Muscle of leg (tissue), 11 donors: Measurements from ENCODE around the gene SPDYE6. TPM values are rescaled to one million over a fixed set of nuclear protein-coding genes. Genes with fewer than 3 reads are reported as not detected.
"Not testable (repeated sequence)": the region's sequence is repeated elsewhere in the genome, so short reads cannot be mapped to it uniquely, and the experiment has no call there.

Experiments used
- DNase-seq: peaks from one replicate; pipeline ENCODE4 v3.0.0; 2013
- H3K27ac ChIP-seq: one replicate; pipeline ENCODE4 v1.5.1; 2013; ENCODE audit warnings: mild to moderate bottlenecking, low read length, control low read depth
- H3K27me3 ChIP-seq: one replicate; pipeline ENCODE4 v1.6.1; 2013; ENCODE audit warnings: low read length; ENCODE audit not compliant: control insufficient read depth, insufficient read depth
- H3K36me3 ChIP-seq: one replicate; pipeline ENCODE4 v1.6.1; 2013; ENCODE audit warnings: low read length; ENCODE audit not compliant: control insufficient read depth, insufficient read depth
- H3K4me1 ChIP-seq: one replicate; pipeline ENCODE4 v1.6.1; 2013; ENCODE audit warnings: low read length; ENCODE audit not compliant: control insufficient read depth, insufficient read depth
- H3K4me3 ChIP-seq: one replicate; pipeline ENCODE4 v1.5.1; 2013; ENCODE audit warnings: low read length, control low read depth
- H3K9me3 ChIP-seq: replicated peaks from 2 replicates; pipeline ENCODE4 v1.6.1; 2013; ENCODE audit warnings: low read depth, low read length; ENCODE audit not compliant: control insufficient read depth
- WGBS: methylation state at CpG from one replicate; pipeline ENCODE4 v1.1.5; 2013; ENCODE audit warnings: missing lambda C conversion rate; ENCODE audit not compliant: insufficient coverage; 5-methylcytosine and 5-hydroxymethylcytosine counted together
- polyA plus RNA-seq, 8 donors: library from polyadenylated mRNA; unstranded; fragments of 120-200 nt; gene quantifications; one replicate each; pipeline versions ENCODE4 v1.2.1 to v1.2.3, GENCODE V29; 2013; ENCODE audit warnings: inconsistent platforms in 1 of 8, low replicate concordance in 1 of 8; ENCODE audit not compliant: insufficient read length in 8 of 8, insufficient read depth in 1 of 8
- total RNA-seq: library from RNA; stranded (reverse); fragments of 120-200 nt; gene quantifications from one replicate; pipeline ENCODE4 v1.2.4, GENCODE V29; 2013

SPDYE6 gene
- total and polyA plus RNA-seq, 9 donors: 0.85 to 4.9 (median 2.4) TPM; not detected in 1

DNA sequence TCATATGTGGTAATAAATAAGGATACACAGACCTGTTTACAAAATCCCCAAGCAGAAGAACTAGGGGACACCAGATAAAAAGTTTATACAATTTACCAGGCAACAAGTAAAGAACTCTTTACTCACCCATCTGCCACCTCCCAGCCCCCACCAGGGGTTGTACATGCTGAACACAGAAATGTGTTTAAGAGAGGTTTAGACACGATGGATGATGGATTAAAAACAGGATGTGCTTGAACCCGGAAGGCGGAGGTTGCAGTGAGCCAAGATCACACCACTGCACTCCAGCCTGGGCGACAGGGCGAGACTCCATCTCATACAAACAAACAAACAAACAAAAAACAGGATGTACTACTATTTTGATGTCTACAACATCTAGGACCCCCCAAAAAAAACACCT is 27.4 kb downstream of the SPDYE6 start:
- WGBS: no CpG with 5 or more reads among the region's 5 CpGs
- H3K36me3 ChIP-seq, H3K4me1 ChIP-seq, DNase-seq, H3K27ac ChIP-seq, H3K27me3 ChIP-seq, H3K9me3 ChIP-seq, H3K4me3 ChIP-seq: not testable (repeated sequence)

DNA sequence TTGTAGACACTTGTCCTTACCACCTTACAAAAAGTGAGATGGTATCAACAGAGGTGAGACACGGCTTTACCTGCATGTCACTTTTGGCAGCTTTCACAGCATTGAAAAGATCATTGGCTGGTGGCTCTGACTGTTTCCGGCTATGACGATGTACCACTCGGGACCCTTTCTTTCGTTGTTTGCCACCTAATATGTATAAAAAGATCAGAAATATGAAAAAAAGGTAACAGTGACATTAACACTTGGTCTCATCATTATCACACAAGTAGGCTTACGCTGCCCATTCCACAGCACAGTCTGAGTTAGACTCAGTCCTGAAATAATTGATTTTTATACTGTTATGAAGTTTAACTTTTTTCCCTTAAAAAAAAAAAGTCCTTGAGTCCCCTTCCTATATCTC is 29.1 kb downstream of the SPDYE6 start:
- not testable (repeated sequence) for DNase-seq, H3K27ac ChIP-seq, H3K4me1 ChIP-seq, H3K4me3 ChIP-seq, H3K27me3 ChIP-seq, H3K36me3 ChIP-seq, H3K9me3 ChIP-seq
- WGBS: 88% methylated on average over 1 of the region's 6 CpGs

DNA sequence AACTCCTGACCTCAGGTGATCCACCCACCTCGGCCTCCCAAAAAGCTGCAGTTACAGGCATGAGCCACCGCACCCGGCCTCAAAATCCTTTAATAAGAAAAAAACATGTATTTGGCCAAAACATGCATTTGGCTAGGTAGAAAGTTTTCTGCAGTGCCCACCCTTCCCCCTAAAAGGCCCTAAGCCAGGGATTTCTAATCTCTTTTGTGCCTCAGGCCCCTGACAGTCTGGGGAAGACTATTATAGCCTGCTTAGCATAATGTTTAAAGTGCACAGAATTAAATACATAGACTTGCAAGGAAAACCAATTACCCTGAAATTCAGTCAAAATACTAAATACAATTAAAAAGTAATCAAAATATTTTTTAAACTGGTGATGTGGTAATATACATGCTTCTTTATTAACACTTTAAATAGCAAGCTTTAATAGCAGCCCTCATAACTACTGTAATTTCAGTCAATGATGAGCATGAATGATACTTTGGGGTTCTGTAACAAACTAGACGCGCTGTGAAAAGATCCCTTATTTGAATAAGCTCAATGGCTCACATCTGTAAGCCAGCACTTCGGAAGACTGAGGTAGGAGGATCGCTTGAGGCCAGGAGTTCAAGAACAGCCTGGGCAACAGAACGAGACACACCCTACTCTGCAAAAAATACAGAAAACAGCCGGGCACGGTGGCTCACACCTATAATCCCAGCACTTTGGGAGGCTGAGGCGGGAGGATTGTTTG is 29.9 kb downstream of the SPDYE6 start:
- no peak for DNase-seq
- peaks cover 2% of the 10 kb centered on the region for H3K4me1 ChIP-seq
- no peak overlapping the region for H3K27ac ChIP-seq
- no peaks in the 10 kb centered on the region for H3K9me3 ChIP-seq
- no peaks in the 10 kb centered on the region for H3K27me3 ChIP-seq
- 87% methylated on average over 4 of the region's 11 CpGs for WGBS
- peaks cover 5% of the 10 kb centered on the region for H3K36me3 ChIP-seq
- H3K4me3 ChIP-seq: no peak overlapping the region

DNA sequence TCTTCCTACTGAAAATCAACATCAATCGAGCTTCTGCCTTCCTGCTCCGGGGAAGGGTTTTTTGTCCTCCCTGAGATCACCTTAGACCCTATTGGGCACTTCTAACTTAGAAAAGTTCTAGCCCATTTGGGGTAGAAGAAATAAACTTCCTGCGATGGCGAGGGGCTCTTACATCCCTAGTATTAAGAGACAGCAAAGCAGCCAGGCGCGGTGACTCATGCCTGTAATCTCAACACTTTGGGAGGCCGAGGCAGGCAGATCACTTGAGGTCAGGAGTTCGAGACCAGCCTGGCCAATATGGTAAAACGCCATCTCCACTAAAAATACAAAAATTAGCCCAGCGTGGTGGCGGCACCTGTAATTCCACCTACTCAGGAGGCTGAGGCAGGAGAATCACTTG is 31.1 kb downstream of the SPDYE6 start:
- not testable (repeated sequence) for H3K4me1 ChIP-seq, DNase-seq, H3K27me3 ChIP-seq, H3K4me3 ChIP-seq, H3K9me3 ChIP-seq, H3K27ac ChIP-seq
- WGBS: 100% methylated on average over 3 of the region's 11 CpGs
- peaks cover 13% of the 10 kb centered on the region for H3K36me3 ChIP-seq

DNA sequence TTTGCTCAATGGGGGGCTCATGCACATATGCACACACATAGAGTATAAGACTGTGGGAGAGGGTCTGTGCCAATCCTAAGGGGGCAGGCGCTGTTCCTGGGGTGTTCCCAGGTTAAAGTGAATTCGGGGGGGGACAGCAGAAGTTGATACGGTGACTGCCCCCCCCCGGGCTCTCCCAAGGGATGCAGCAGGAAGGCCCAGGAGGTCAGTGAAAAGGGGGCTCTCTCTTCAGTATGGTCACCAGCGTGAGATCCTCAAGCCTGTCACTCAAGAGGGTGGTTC is 32.4 kb downstream of the SPDYE6 start:
- H3K36me3 ChIP-seq: peaks cover 17% of the 10 kb centered on the region
- 84% methylated on average over 5 of the region's 5 CpGs for WGBS
- no peak for DNase-seq
- no peak overlapping the region for H3K27ac ChIP-seq
- H3K27me3 ChIP-seq: no peaks in the 10 kb centered on the region
- peaks cover 7% of the 10 kb centered on the region for H3K4me1 ChIP-seq
- H3K4me3 ChIP-seq: no peak overlapping the region
- H3K9me3 ChIP-seq: no peaks in the 10 kb centered on the region

DNA sequence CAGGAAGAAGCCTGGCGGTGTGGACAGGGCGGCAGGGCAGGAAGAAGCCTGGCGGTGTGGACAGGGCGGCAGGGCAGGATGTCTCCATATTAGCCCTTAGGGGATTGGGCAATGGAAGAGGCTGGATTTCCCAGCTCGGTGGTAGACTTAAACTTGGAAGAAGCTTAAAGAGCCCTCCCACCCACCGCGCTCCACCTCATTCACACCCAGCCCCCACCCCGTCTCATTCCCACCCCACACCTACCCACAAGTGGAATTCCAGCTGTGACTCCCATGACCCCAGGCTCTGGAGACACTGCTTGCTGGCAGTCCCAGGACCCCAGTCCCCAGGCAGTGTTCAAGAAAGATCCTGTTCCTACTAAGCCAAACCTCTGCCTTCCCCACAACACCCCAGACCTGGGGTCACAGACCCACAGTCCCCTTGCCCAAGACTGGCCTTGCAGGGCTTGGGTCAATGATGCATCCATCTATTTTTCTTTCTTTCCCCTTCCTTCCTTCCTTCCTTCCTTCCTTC is 34.0 kb downstream of the SPDYE6 start:
- H3K9me3 ChIP-seq: no peaks in the 10 kb centered on the region
- H3K4me1 ChIP-seq: peaks cover 7% of the 10 kb centered on the region
- DNase-seq: no peak
- H3K27ac ChIP-seq: no peak overlapping the region
- H3K27me3 ChIP-seq: no peaks in the 10 kb centered on the region
- WGBS: 63% methylated on average over 2 of the region's 8 CpGs
- peaks cover 26% of the 10 kb centered on the region for H3K36me3 ChIP-seq
- no peak overlapping the region for H3K4me3 ChIP-seq

DNA sequence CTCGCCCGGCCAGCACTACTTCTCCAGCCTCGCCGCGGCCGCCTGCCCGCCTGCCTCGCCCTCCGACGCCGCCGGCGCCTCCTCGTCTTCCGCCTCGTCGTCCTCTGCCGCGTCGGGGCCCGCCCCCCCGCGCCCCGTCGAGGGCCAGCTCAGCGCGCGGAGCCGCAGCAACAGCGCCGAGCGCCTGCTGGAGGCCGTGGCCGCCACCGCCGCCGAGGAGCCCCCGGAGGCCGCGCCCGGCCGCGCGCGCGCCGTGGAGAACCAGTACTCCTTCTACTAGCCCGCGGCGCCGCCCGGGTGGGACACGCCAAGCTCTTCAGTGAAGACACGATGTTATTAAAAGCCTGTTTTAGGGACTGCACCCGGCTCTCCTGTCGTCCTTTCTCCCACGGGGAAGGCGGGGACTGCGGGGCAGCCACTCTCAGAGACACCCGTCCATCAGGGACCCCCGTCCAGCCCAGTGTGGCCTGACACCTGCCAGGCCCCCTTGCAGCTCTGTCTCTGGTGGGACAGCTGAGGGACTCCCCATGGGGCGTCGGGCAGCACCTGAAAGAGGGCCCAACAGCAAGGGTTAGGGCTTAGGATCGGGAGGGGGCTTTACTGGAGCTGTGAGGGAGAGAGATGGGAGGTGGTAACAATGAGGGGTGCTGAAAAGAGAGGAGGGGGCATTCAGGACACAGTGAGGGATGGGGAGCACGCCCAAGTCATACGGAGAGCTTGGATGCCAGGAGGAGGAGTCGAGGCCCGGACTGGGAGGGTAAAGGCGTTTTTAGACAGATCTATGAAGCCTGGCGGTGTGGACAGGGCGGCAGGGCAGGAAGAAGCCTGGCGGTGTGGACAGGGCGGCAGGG is 34.7 kb downstream of the SPDYE6 start:
- no peak overlapping the region for H3K4me3 ChIP-seq
- peak; percentile 36 for DNase-seq
- no peaks in the 10 kb centered on the region for H3K27me3 ChIP-seq
- peaks cover 27% of the 10 kb centered on the region for H3K36me3 ChIP-seq
- no peaks in the 10 kb centered on the region for H3K9me3 ChIP-seq
- WGBS: 21% methylated on average over 72 of the region's 73 CpGs
- no peak overlapping the region for H3K27ac ChIP-seq
- H3K4me1 ChIP-seq: peaks cover 7% of the 10 kb centered on the region

DNA sequence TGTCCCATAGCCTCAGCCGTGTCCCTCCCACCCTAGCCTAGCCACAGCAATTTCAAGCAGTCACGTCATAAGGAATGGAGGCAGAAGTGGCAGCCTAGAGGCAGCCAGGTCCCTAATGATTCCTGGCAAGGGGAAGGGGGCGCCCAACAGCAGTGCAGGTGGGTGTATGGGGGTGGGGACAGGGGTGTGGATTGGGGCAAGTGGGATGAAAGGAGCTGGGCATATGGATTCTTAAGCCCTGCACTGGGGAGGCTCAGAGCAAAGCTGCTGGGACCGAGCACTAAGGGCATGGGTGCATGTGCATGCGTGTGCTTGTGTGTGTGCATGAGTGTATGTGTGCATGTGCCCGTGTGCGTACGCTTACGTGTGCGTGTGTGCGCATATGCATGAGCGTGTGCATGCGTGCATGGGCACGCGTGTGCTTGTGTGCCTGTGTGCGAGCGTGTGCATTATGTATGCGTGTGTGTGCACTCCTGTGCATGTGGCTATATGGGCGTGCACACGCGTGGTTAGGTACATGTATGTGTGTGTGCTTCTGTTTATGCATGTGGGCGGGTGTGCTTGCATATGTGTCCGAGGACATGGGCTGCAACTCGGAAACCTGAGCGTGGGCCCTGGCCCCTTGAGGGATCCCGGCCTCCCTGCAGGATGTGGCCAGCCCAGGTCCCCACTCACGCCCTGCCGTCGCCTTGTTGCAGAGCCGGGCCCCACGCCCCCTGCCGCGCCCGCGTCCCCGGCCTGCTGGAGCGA is 35.5 kb downstream of the SPDYE6 start:
- Histone ChIP-seq H3K9me3 (no peaks in the 10 kb centered on the region), H3K4me1 (peaks cover 7% of the 10 kb centered on the region), H3K36me3 (peaks cover 27% of the 10 kb centered on the region), H3K4me3 (no peak overlapping the region), H3K27ac (no peak overlapping the region), H3K27me3 (no peaks in the 10 kb centered on the region)
- DNase-seq: no peak
- WGBS: 64% methylated on average over 36 of the region's 37 CpGs

DNA sequence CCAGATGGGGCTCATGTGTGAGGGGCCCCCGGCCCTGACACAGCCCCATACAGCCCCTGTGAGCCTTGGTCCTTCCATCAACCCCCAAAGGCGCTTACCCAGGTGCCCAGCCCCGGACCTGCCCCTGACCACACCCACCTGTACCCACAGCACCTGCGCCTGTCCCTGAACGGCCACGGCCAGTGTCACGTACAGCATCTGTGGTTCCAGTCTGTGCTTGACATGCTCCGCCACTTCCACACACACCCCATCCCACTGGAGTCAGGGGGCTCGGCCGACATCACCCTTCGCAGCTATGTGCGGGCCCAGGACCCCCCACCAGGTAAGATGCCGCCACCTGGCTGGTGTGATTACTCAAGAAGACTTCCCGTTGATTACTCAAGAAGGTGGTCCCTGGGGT is 36.1 kb downstream of the SPDYE6 start:
- Histone ChIP-seq H3K9me3 (no peaks in the 10 kb centered on the region), H3K27me3 (no peaks in the 10 kb centered on the region), H3K27ac (no peak overlapping the region), H3K4me3 (no peak overlapping the region), H3K4me1 (peaks cover 7% of the 10 kb centered on the region), H3K36me3 (peaks cover 27% of the 10 kb centered on the region)
- 86% methylated on average over 14 of the region's 14 CpGs for WGBS
- no peak for DNase-seq

DNA sequence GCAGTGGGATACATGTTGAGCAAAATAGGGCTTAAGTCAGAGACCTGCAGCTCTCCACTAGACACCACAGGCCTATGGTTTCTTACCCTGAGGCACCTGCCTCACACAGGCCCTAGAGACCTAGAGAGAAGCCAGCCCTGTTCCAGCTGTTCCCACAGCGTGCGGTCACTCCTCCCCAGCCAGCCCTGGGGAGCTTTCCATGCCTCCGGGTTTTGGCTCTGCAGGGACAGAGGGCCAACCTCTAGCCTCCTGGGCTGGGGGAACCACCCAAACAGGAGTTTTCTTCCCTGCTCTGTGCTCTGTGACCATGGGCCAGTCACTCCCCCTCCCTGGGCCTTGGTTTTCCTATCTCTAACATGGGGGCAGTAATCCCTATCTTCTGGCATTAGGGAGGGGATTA is 36.6 kb downstream of the SPDYE6 start:
- Histone ChIP-seq H3K27ac (no peak overlapping the region), H3K36me3 (peaks cover 30% of the 10 kb centered on the region), H3K27me3 (no peaks in the 10 kb centered on the region), H3K4me3 (no peak overlapping the region), H3K4me1 (peaks cover 7% of the 10 kb centered on the region), H3K9me3 (no peaks in the 10 kb centered on the region)
- WGBS: 70% methylated on average over 3 of the region's 3 CpGs
- DNase-seq: no peak
